HepG2 (cell line): Measurements from ENCODE around the gene PHKG1. TPM values are rescaled to one million over a fixed set of nuclear protein-coding genes. Genes with fewer than 3 reads are reported as not detected.

Experiments used
- ARHGAP35 ChIP-seq: sonication (generic); formaldehyde crosslinking; IDR thresholded peaks from 2 replicates; pipeline ENCODE4 v1.9.0; 2022; ENCODE audit warnings: mild to moderate bottlenecking, inconsistent platforms, moderate library complexity, missing genetic modification reagents, borderline replicate concordance
- ATF2 ChIP-seq: sonication (generic); formaldehyde crosslinking; IDR thresholded peaks from 2 replicates; pipeline ENCODE4 v1.4.0; 2020; ENCODE audit warnings: missing genetic modification reagents
- CC2D1A ChIP-seq: sonication (generic); formaldehyde crosslinking; IDR thresholded peaks from 2 replicates; pipeline ENCODE4 v1.8.1; 2023; ENCODE audit warnings: mild to moderate bottlenecking, missing genetic modification reagents
- FOSL2 ChIP-seq: sonication (generic); formaldehyde crosslinking; IDR thresholded peaks from 2 replicates; pipeline ENCODE4 v1.4.0; 2020; ENCODE audit warnings: missing genetic modification reagents
- FOXK1 ChIP-seq: sonication (generic); formaldehyde crosslinking; IDR thresholded peaks from 2 replicates; pipeline ENCODE4 v1.4.0; 2020; ENCODE audit warnings: low read depth, missing genetic modification reagents, borderline replicate concordance
- FOXO4 ChIP-seq: sonication (generic); formaldehyde crosslinking; conservative IDR thresholded peaks from 2 replicates; pipeline ENCODE4 v1.8.1; 2023; ENCODE audit warnings: missing genetic modification reagents
- MED1 ChIP-seq: sonication (generic); formaldehyde crosslinking; IDR thresholded peaks from 2 replicates; pipeline ENCODE4 v1.4.0; 2020; ENCODE audit warnings: missing genetic modification reagents
- NFKBIZ ChIP-seq: IDR thresholded peaks from 2 replicates; pipeline ENCODE4 v1.6.1; 2018; ENCODE audit warnings: missing genetic modification reagents, missing compliant biosample characterization
- PBX3 ChIP-seq: sonication (generic); formaldehyde crosslinking; IDR thresholded peaks from 2 replicates; pipeline ENCODE4 v1.8.1; 2023; ENCODE audit warnings: missing genetic modification reagents, inconsistent platforms, borderline replicate concordance
- PCBP1 ChIP-seq: fragments of 200-400 bp; formaldehyde crosslinking; IDR thresholded peaks from 2 replicates; pipeline ENCODE4 v1.6.1; 2017; ENCODE audit warnings: mild to moderate bottlenecking, low read depth, low read length, borderline replicate concordance
- PHF8 ChIP-seq: sonication (generic); formaldehyde crosslinking; IDR thresholded peaks from 2 replicates; pipeline ENCODE4 v1.5.0; 2020; ENCODE audit warnings: missing genetic modification reagents
- PLRG1 ChIP-seq: fragments of 450-650 bp; conservative IDR thresholded peaks from 2 replicates; pipeline ENCODE4 v1.6.1; 2016
- POLR2G ChIP-seq: fragments of 200-400 bp; formaldehyde crosslinking; IDR thresholded peaks from 2 replicates; pipeline ENCODE4 v1.6.1; 2018; ENCODE audit warnings: mild to moderate bottlenecking, low read depth, low read length, moderate library complexity
- SIX4 ChIP-seq: sonication (generic); formaldehyde crosslinking; IDR thresholded peaks from 2 replicates; pipeline ENCODE4 v1.4.0; 2020; ENCODE audit warnings: missing genetic modification reagents
- SRY ChIP-seq: sonication (generic); formaldehyde crosslinking; IDR thresholded peaks from 2 replicates; pipeline ENCODE4 v1.8.0; 2022; ENCODE audit warnings: mild to moderate bottlenecking, missing genetic modification reagents
- TBX3 ChIP-seq: fragments of 450-650 bp; IDR thresholded peaks from 2 replicates; pipeline ENCODE4 v1.6.1; 2017; ENCODE audit warnings: antibody characterized with exemption, mild to moderate bottlenecking, inconsistent platforms, borderline replicate concordance
- TEAD2 ChIP-seq: sonication (generic); formaldehyde crosslinking; IDR thresholded peaks from 2 replicates; pipeline ENCODE4 v1.9.0; 2021; ENCODE audit warnings: missing genetic modification reagents
- XBP1 ChIP-seq: sonication (generic); formaldehyde crosslinking; IDR thresholded peaks from 2 replicates; pipeline ENCODE4 v1.5.0; 2020; ENCODE audit warnings: missing genetic modification reagents
- ZFP37 ChIP-seq: sonication (generic); formaldehyde crosslinking; IDR thresholded peaks from 2 replicates; pipeline ENCODE4 v1.4.0; 2020; ENCODE audit warnings: missing genetic modification reagents, borderline replicate concordance
- ZFP41 ChIP-seq: sonication (generic); formaldehyde crosslinking; IDR thresholded peaks from 2 replicates; pipeline ENCODE4 v1.4.0; 2020; ENCODE audit warnings: mild to moderate bottlenecking, missing genetic modification reagents, borderline replicate concordance
- ZNF234 ChIP-seq: sonication (generic); formaldehyde crosslinking; conservative IDR thresholded peaks from 2 replicates; pipeline ENCODE4 v1.5.1; 2020; ENCODE audit warnings: mild to moderate bottlenecking, missing genetic modification reagents
- ZNF432 ChIP-seq: sonication (generic); formaldehyde crosslinking; IDR thresholded peaks from 2 replicates; pipeline ENCODE4 v1.5.0; 2020; ENCODE audit warnings: missing genetic modification reagents, mild to moderate bottlenecking, borderline replicate concordance
- ZNF549 ChIP-seq: sonication (generic); formaldehyde crosslinking; IDR thresholded peaks from 2 replicates; pipeline ENCODE4 v1.5.0; 2020; ENCODE audit warnings: missing genetic modification reagents
- ZNF564 ChIP-seq: sonication (generic); formaldehyde crosslinking; IDR thresholded peaks from 2 replicates; pipeline ENCODE4 v1.8.1; 2023; ENCODE audit warnings: mild to moderate bottlenecking, missing genetic modification reagents
- ZNF7 ChIP-seq: IDR thresholded peaks from 2 replicates; pipeline ENCODE4 v1.6.1; 2016; ENCODE audit warnings: missing biosample characterization, missing genetic modification reagents
- ZNF749 ChIP-seq: sonication (generic); formaldehyde crosslinking; IDR thresholded peaks from 2 replicates; pipeline ENCODE4 v1.8.0; 2022; ENCODE audit warnings: mild to moderate bottlenecking, missing genetic modification reagents, moderate library complexity, borderline replicate concordance
- ZZZ3 ChIP-seq: sonication (generic); formaldehyde crosslinking; IDR thresholded peaks from 2 replicates; pipeline ENCODE4 v1.4.0; 2020; ENCODE audit warnings: missing genetic modification reagents, mild to moderate bottlenecking, borderline replicate concordance
- polyA plus RNA-seq, 8 experiments: library from polyadenylated mRNA; depleted of rRNA in 3 of 8; stranded (reverse) in 7 of 8; unstranded in 1 of 8; fragments of >200 nt; fragmentation: Illumina TruSeq in 4 of 8; extraction: Trizol in 4 of 8; gene quantifications; 2 replicates each; pipeline versions ENCODE4 v1.2.1 to v1.2.3, GENCODE V29; 2011 to 2016; ENCODE audit warnings: low read depth in 4 of 8, missing spikeins in 1 of 8, mixed read lengths in 1 of 8; ENCODE audit not compliant: insufficient read depth in 1 of 8
- total RNA-seq, 5 experiments: library from RNA; depleted of rRNA; stranded (reverse); fragments of >200 nt; fragmentation: Illumina TruSeq; extraction: Trizol; gene quantifications; 2 replicates each; pipeline ENCODE4 v1.2.3, GENCODE V29; 2016; ENCODE audit warnings: low read depth in 1 of 5

PHKG1 gene
- total and polyA plus RNA-seq, 2 of the 13 experiments (the other 11 are each of a cell fraction or from before 2014, with no cell fraction given), result 0.44 to 0.71 TPM

GRCh38 chr7:56106108-56107073 lies 13.6 kb upstream of the PHKG1 start, which contains the start of gene CHCHD2 (continued):
- TF ChIP-seq ZNF549 (CRISPR knock-in tag) (no peak), CC2D1A (0 out of 2 replicates have a peak, but pooled peaks have one; percentile 34), FOXK1 (peak; percentile 68; the same call in 1 of the 2 replicates), ZNF432 (CRISPR knock-in tag) (no peak), ZNF234 (CRISPR knock-in tag) (no peak), ZZZ3 (CRISPR knock-in tag) (peak; percentile 60; the same call in 1 of the 2 replicates), NFKBIZ (CRISPR knock-in tag) (peak; percentile 38; the same call in 1 of the 2 replicates), SIX4 (CRISPR knock-in tag) (no peak), PLRG1 (no peak), ZNF564 (peak; percentile 51; the same call in 1 of the 2 replicates), FOXO4 (CRISPR knock-in tag) (0 out of 2 replicates have a peak, but pooled peaks have one; percentile 47), FOSL2 (CRISPR knock-in tag) (peak; percentile 51; the same call in 1 of the 2 replicates), ZFP41 (CRISPR knock-in tag) (peak; percentile 91; the same call in 1 of the 2 replicates), ZFP37 (CRISPR knock-in tag) (no peak), PHF8 (CRISPR knock-in tag) (peak; percentile 90), TEAD2 (CRISPR knock-in tag) (no peak), ATF2 (CRISPR knock-in tag) (0 out of 2 replicates have a peak, but pooled peaks have one; percentile 53), ZNF749 (CRISPR knock-in tag) (no peak), PCBP1 (no peak), XBP1 (CRISPR knock-in tag) (no peak), ZNF7 (CRISPR knock-in tag) (peak; percentile 32; the same call in 1 of the 2 replicates), SRY (CRISPR knock-in tag) (peak; percentile 80; the same call in 1 of the 2 replicates), ARHGAP35 (CRISPR knock-in tag) (peak; percentile 49; the same call in 1 of the 2 replicates), POLR2G (peak; percentile 64), MED1 (peak; percentile 69), PBX3 (CRISPR knock-in tag) (no peak), TBX3 (no peak)
